H1 (cell line): Measurements from ENCODE around the gene CHRNA3. TPM values are rescaled to one million over a fixed set of nuclear protein-coding genes. Genes with fewer than 3 reads are reported as not detected.

Source experiments
- EP300 ChIP-seq, 2 experiments: IDR thresholded peaks; 1 replicate in 1 of 2; 2 replicates in 1 of 2; pipeline ENCODE4 v1.6.1; 2011 to 2012; ENCODE audit warnings: low read depth in 2 of 2, low read length in 2 of 2, mild to moderate bottlenecking in 2 of 2, borderline replicate concordance in 1 of 2, inconsistent platforms in 1 of 2, moderate library complexity in 1 of 2
- JUN ChIP-seq: IDR thresholded peaks from 2 replicates; pipeline ENCODE4 v1.6.1; 2011; ENCODE audit warnings: low read depth, mild to moderate bottlenecking, improper control_type of control experiment, low read length
- PHF8 ChIP-seq: fragments of 200-600 bp; sonication (generic); conservative IDR thresholded peaks from 2 replicates; pipeline ENCODE4 v1.7.1; 2012; ENCODE audit warnings: low read depth, mild to moderate bottlenecking, inconsistent platforms, low read length, moderate library complexity
- polyA plus RNA-seq, 7 experiments: library from polyadenylated mRNA; depleted of rRNA in 3 of 7; stranded (reverse) in 5 of 7; unstranded in 2 of 7; fragments of >200 nt in 5 of 7; fragments of 200-250 nt in 2 of 7; gene quantifications; 1 replicate in 5 of 7; 2 replicates in 1 of 7; 4 replicates in 1 of 7; pipeline versions ENCODE4 v1.2.1 to v1.2.3, GENCODE V29; 2011 to 2013; ENCODE audit warnings: missing spikeins in 2 of 7, mixed read lengths in 2 of 7
- total RNA-seq: library from RNA; stranded (reverse); fragmentation: NEBNext Ultra II Directional; extraction: Animal tissue kit (Norgen Biotek cat#: 25700); gene quantifications from 2 replicates; pipeline ENCODE4 v1.2.1, GENCODE V29; 2021
- TF ChIP-seq, protein P1 (sequence below): IDR thresholded peaks from 2 replicates; pipeline ENCODE4 v1.6.1; 2011; ENCODE audit warnings: low read depth, mild to moderate bottlenecking, low read length; ENCODE audit not compliant: insufficient read depth

Gene CHRNA3
- total and polyA plus RNA-seq, 2 of the 8 experiments (the other 6 are each of a cell fraction or from before 2014, with no cell fraction given), result 2.1 to 4.7 TPM

DNA sequence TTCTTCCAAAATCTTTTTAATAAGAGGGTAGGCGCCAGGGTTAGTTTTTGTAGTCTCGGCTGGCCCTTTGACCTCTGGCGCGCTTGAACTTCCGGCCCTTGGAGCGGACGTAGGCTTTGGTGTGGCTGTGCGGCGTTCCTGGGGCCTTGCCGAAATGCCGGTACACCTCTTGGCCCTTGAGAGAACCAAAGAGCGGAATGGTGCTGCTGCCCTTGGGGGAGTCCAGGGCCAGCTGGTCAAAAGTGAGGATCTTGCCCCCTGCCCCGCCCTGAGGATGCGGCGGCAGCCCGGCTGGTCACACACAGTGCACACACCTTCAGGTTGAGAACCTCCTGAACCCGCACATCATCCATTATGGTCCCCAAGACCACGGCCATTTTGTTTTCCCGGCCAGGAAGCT lies 40.2 kb upstream of the CHRNA3 start (continued):
- no peak for TF ChIP-seq PHF8
- no peak for TF ChIP-seq JUN
- TF ChIP-seq, protein P1, sequence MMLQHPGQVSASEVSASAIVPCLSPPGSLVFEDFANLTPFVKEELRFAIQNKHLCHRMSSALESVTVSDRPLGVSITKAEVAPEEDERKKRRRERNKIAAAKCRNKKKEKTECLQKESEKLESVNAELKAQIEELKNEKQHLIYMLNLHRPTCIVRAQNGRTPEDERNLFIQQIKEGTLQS, result no peak
- TF ChIP-seq EP300 (IDR thresholded peaks at IDR 0.05; ENCODE audit: borderline replicate concordance in 1 of 2, low read depth in 2 of 2, low read length in 2 of 2), result no peak
